ENCODE data around the gene PLSCR2.

DNA sequence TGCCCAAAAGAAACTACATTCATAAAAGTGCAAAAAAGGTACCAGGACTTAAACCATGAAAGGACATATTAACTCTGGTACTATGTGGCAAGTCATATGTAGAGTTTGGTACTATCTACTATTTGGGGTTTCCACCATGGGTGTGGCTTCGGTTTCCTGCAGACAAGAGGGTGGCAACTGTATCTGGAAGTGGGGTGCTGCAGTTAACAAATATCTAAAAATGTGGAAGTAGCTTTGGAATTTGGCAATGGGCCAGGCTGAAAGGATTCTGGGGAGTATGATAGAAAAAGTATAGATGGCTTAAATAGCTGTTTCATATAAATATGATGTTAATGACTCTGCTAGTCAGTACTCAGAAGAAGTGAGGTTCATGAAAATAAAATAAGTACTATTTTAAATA lies 44.0 kb downstream of the PLSCR2 start:
- TF ChIP-seq EP300 (IDR thresholded peaks at IDR 0.05) (no peak), POLR2A (IDR thresholded peaks at IDR 0.05) (no peak), POLR2AphosphoS5 (IDR thresholded peaks at IDR 0.05) (no peak)
- TF ChIP-seq, protein P1, sequence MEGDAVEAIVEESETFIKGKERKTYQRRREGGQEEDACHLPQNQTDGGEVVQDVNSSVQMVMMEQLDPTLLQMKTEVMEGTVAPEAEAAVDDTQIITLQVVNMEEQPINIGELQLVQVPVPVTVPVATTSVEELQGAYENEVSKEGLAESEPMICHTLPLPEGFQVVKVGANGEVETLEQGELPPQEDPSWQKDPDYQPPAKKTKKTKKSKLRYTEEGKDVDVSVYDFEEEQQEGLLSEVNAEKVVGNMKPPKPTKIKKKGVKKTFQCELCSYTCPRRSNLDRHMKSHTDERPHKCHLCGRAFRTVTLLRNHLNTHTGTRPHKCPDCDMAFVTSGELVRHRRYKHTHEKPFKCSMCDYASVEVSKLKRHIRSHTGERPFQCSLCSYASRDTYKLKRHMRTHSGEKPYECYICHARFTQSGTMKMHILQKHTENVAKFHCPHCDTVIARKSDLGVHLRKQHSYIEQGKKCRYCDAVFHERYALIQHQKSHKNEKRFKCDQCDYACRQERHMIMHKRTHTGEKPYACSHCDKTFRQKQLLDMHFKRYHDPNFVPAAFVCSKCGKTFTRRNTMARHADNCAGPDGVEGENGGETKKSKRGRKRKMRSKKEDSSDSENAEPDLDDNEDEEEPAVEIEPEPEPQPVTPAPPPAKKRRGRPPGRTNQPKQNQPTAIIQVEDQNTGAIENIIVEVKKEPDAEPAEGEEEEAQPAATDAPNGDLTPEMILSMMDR (IDR thresholded peaks at IDR 0.05): no peak
